Heart right ventricle (tissue), 16 donors: Measurements from ENCODE around the gene NPPA. TPM values are rescaled to one million over a fixed set of nuclear protein-coding genes. Genes with fewer than 3 reads are reported as not detected.
A peak's percentile ranks its signal among the peaks of the same experiment; 100 is the strongest.

Source experiments
- ATAC-seq, 8 donors: fragments of 200-7000 bp; cut with Tn5 transposase; one replicate each; pipeline ENCODE4 v1.9.1; 2020; ENCODE audit warnings: mild to moderate bottlenecking in 8 of 8, moderate library complexity in 8 of 8, moderate number of reproducible peaks in 1 of 8
- DNase-seq, 2 donors: peaks; one replicate each; pipeline ENCODE4 v3.0.0-alpha.2; 2020
- H3K27ac ChIP-seq, 10 donors: fragments of 200-600 bp; sonication (generic) in 2 of 10; one replicate each; pipeline versions ENCODE4 v1.5.0 to v1.8.0; 2020 to 2022; ENCODE audit warnings: mild to moderate bottlenecking in 3 of 10
- H3K27me3 ChIP-seq, 7 donors: fragments of 200-600 bp; one replicate each; pipeline ENCODE4 v1.8.0; 2021 to 2022; ENCODE audit warnings: mild to moderate bottlenecking in 2 of 7
- H3K36me3 ChIP-seq, 9 donors: fragments of 200-600 bp; sonication (generic) in 1 of 9; one replicate each; pipeline versions ENCODE4 v1.5.0 to v1.8.0; 2020 to 2022; ENCODE audit warnings: mild to moderate bottlenecking in 2 of 9
- H3K4me1 ChIP-seq, 9 donors: fragments of 200-600 bp; sonication (generic) in 1 of 9; one replicate each; pipeline versions ENCODE4 v1.5.0 to v1.8.0; 2020 to 2022; ENCODE audit warnings: mild to moderate bottlenecking in 4 of 9
- H3K4me3 ChIP-seq, 10 donors: fragments of 200-600 bp; sonication (generic) in 2 of 10; one replicate each; pipeline versions ENCODE4 v1.5.0 to v1.8.0; 2020 to 2022; ENCODE audit warnings: mild to moderate bottlenecking in 7 of 10, moderate library complexity in 2 of 10
- H3K9me3 ChIP-seq, 11 donors: fragments of 200-600 bp in 10 of 11; sonication (generic) in 2 of 11; one replicate each; pipeline versions ENCODE4 v1.5.0 to v1.8.0; 2013 to 2022; ENCODE audit warnings: mild to moderate bottlenecking in 2 of 11, control low read depth in 1 of 11, moderate library complexity in 1 of 11
- CTCF ChIP-seq, 9 donors: fragments of 200-600 bp; sonication (generic) in 2 of 9; IDR thresholded peaks; one replicate each; pipeline versions ENCODE4 v1.5.0 to v1.8.0; 2021 to 2022; ENCODE audit warnings: antibody characterized with exemption in 9 of 9, mild to moderate bottlenecking in 5 of 9, moderate library complexity in 1 of 9
- whole genome bisulfite sequencing, 2 donors: extraction: QIAGEN DNeasy Blood & Tissue Kit; methylation state at CpG; one replicate each; pipeline ENCODE4 v1.1.7; 2013; ENCODE audit warnings: inconsistent platforms in 1 of 2; 5-methylcytosine and 5-hydroxymethylcytosine counted together
- intact Hi-C, 10 donors: fragments of 100-400 bp; cut with DNase I; formaldehyde crosslinking; loops; one replicate each; pipeline versions ENCODE4 v1.11.1 to v1.14.2; 2022
- polyA plus RNA-seq, 2 donors: library from polyadenylated mRNA; stranded (reverse); fragments of 200-250 nt; gene quantifications; one replicate each; pipeline ENCODE4 v1.2.3, GENCODE V29; 2013
- total RNA-seq, 10 donors: library from RNA; stranded (reverse); fragmentation: NEBNext Ultra II Directional in 3 of 10; extraction: Animal tissue kit (Norgen Biotek cat#: 25700) in 3 of 10; gene quantifications; one replicate each; pipeline versions ENCODE4 v1.2.1 to v1.2.4, GENCODE V29; 2021 to 2023
- donor health status: Arrhythmogenic right ventricular cardiomyopathy.
- donor health status: ischemic (EF 13 %, LVEDD 7.1; RV severe dilation, severe dysfunction).
- donor health status: healthy with polysubstance abuse.
- donor health status: DM: no; HTN: yes; CAD: no.
- donor health status: DM: no; HTN: no; CAD: no.
- donor health status: ischemic (EF 25% LVEDD 6.9; RV normal size, moderate dysfunction).
- donor health status: ischemic (EF 25% LVEDD 5.7; RV mildly dilated, moderate dysfunction).
- donor health status: healthy.
- donor health status: DM: yes; HTN: yes; CAD: no.
- donor health status: Ischemic cardiomyopathy.
- donor health status: ischemic (EF 35%, LVEDD 5.7; RV mildly dilated, moderate dysfunction).
- donor health status: nonischemic (EF 11% LVEDD 7.7; RV severe dilation, severe dysfunction).
- donor health status: DM: yes; HTN: yes; CAD: no.
- donor health status: PGD.
- donor health status: ischemic (EF 29% LVEDD 5.4; RV normal size, mild dysfunction).
- donor health status: nonischemic (EF 23%, LVEDD 6.1; RV moderate dilation, normal function).

NPPA gene
- total and polyA plus RNA-seq, 12 donors, result 5.8 to 2,762 (median 663) TPM

GRCh38 chr1:11797525-11798216 lies 49.9 kb downstream of the NPPA start:
- DNase-seq (peak; percentile 65 to 69), ATAC-seq (peak in 6 of 8 donors; percentile 24 to 71 (median 58))
- no peak for TF ChIP-seq CTCF (IDR thresholded peaks at IDR 0.05)
- intact Hi-C loops, result no loop called here
- Histone ChIP-seq H3K27me3 (no peaks in the 10 kb centered on the region), H3K36me3 (peaks cover 0 to 90% (median 51%) of the 10 kb centered on the region in 9 donors), H3K9me3 (no peaks in the 10 kb centered on the region), H3K27ac (peak overlapping the region; percentile 70 to 99 (median 96)), H3K4me1 (peaks cover 24 to 96% (median 74%) of the 10 kb centered on the region in 9 donors), H3K4me3 (no peak overlapping the region)
- 41 to 57% methylated on average over 6 of the region's 6 CpGs for WGBS, 2 donors

- H3K4me1 ChIP-seq, result peaks cover 35 to 96% (median 72%) of the 10 kb centered on the region in 9 donors
- H3K27me3 ChIP-seq, result no peaks in the 10 kb centered on the region
- H3K9me3 ChIP-seq, result no peaks in the 10 kb centered on the region
- peak in 1 of 2 donors; percentile 73 for DNase-seq
- ATAC-seq, result peak; percentile 23 to 76 (median 58)
- H3K36me3 ChIP-seq, result peaks cover 0 to 99% (median 49%) of the 10 kb centered on the region in 9 donors
- peak overlapping the region; percentile 70 to 99 (median 96) for H3K27ac ChIP-seq
- no peak for TF ChIP-seq CTCF (IDR thresholded peaks at IDR 0.05)
- intact Hi-C loops, result no loop called here
- peak overlapping the region in 2 of 10 donors; percentile 16 to 21 for H3K4me3 ChIP-seq
- WGBS, 2 donors, result 71 to 81% methylated on average over 15 of the region's 15 CpGs
Measured at GRCh38 chr1:11796036-11796828, 51.4 kb downstream of the NPPA start.

Other genes starting within 250 kb of the NPPA start
- gene FBXO2, start 193.4 kb downstream of the NPPA start, total RNA-seq, result 1 to 10 TPM in 9 of 10 donors, under 1 TPM in 1; 0.70 to 5.5 (median 1.7) TPM
- gene FBXO2, start 193.4 kb downstream of the NPPA start, polyA plus RNA-seq, result 1 to 10 TPM; 2.7 to 5.3 TPM
- 10 to 100 TPM; 10.1 to 17.7 (median 15.8) TPM for gene FBXO44, start 192.9 kb downstream of the NPPA start, total RNA-seq
- gene FBXO44, start 192.9 kb downstream of the NPPA start, polyA plus RNA-seq, result 10 to 100 TPM; 14.6 to 28.2 TPM
- 10 to 100 TPM in 1 of 10 donors, 1 to 10 TPM in 9; 4.8 to 21.7 (median 7.9) TPM for gene FBXO6, start 183.6 kb downstream of the NPPA start, total RNA-seq
- gene FBXO6, start 183.6 kb downstream of the NPPA start, polyA plus RNA-seq, result 10 to 100 TPM in 1 of 2 donors, 1 to 10 TPM in 1; 6.0 to 12.9 TPM
- 10 to 100 TPM; 10.9 to 28.5 (median 17.0) TPM for gene MAD2L2, start 166.6 kb downstream of the NPPA start, total RNA-seq
- 10 to 100 TPM; 16.6 to 59.0 TPM for gene MAD2L2, start 166.6 kb downstream of the NPPA start, polyA plus RNA-seq
- gene DRAXIN, start 156.1 kb downstream of the NPPA start, total RNA-seq, result under 1 TPM in 8 of 10 donors, not detected in 2; 0.05 to 0.18 (median 0.12) TPM
- gene DRAXIN, start 156.1 kb downstream of the NPPA start, polyA plus RNA-seq, result under 1 TPM; 0.01 to 0.07 TPM
- gene AGTRAP, start 111.6 kb downstream of the NPPA start, total RNA-seq, result 10 to 100 TPM; 12.9 to 37.9 (median 16.9) TPM
- gene AGTRAP, start 111.6 kb downstream of the NPPA start, polyA plus RNA-seq, result 10 to 100 TPM; 21.4 to 96.7 TPM
- gene C1orf167, start 85.6 kb downstream of the NPPA start, total RNA-seq, result 10 to 100 TPM in 1 of 10 donors, 1 to 10 TPM in 9; 2.4 to 12.8 (median 5.1) TPM
- gene C1orf167, start 85.6 kb downstream of the NPPA start, polyA plus RNA-seq, result 1 to 10 TPM; 7.5 to 9.0 TPM
- gene MTHFR, start 41.8 kb downstream of the NPPA start, total RNA-seq, result 10 to 100 TPM; 28.8 to 75.8 (median 40.5) TPM
- 10 to 100 TPM; 17.7 to 24.3 TPM for gene MTHFR, start 41.8 kb downstream of the NPPA start, polyA plus RNA-seq
- 10 to 100 TPM; 13.3 to 20.9 (median 16.9) TPM for gene CLCN6, start 41.6 kb downstream of the NPPA start, total RNA-seq
- 10 to 100 TPM in 1 of 2 donors, 1 to 10 TPM in 1; 9.1 to 13.8 TPM for gene CLCN6, start 41.6 kb downstream of the NPPA start, polyA plus RNA-seq
- gene NPPB, start 11.2 kb upstream of the NPPA start, total RNA-seq, result 1,000 to 10,000 TPM in 1 of 10 donors, 100 to 1,000 TPM in 5, 10 to 100 TPM in 1, 1 to 10 TPM in 3; 1.1 to 4,616 (median 291) TPM
- gene NPPB, start 11.2 kb upstream of the NPPA start, polyA plus RNA-seq, result over 10,000 TPM in 1 of 2 donors, 10 to 100 TPM in 1; 46.2 to 15,996 TPM
- gene KIAA2013, start 78.6 kb upstream of the NPPA start, total RNA-seq, result 10 to 100 TPM; 35.5 to 47.8 (median 39.0) TPM
- gene KIAA2013, start 78.6 kb upstream of the NPPA start, polyA plus RNA-seq, result 10 to 100 TPM; 23.3 to 44.7 TPM
- gene PLOD1, start 86.9 kb upstream of the NPPA start, total RNA-seq, result 10 to 100 TPM; 27.3 to 95.3 (median 44.4) TPM
- 100 to 1,000 TPM in 1 of 2 donors, 10 to 100 TPM in 1; 53.0 to 102 TPM for gene PLOD1, start 86.9 kb upstream of the NPPA start, polyA plus RNA-seq
- 1,000 to 10,000 TPM in 1 of 10 donors, 100 to 1,000 TPM in 9; 470 to 1,066 (median 788) TPM for gene MFN2, start 132.7 kb upstream of the NPPA start, total RNA-seq
- 100 to 1,000 TPM; 154 to 171 TPM for gene MFN2, start 132.7 kb upstream of the NPPA start, polyA plus RNA-seq
- gene MIIP, start 171.7 kb upstream of the NPPA start, total RNA-seq, result 10 to 100 TPM; 10.2 to 17.4 (median 15.0) TPM
- 10 to 100 TPM; 25.5 to 35.2 TPM for gene MIIP, start 171.7 kb upstream of the NPPA start, polyA plus RNA-seq
- gene TNFRSF8, start 215.5 kb upstream of the NPPA start, total RNA-seq, result 1 to 10 TPM in 5 of 10 donors, under 1 TPM in 5; 0.21 to 1.7 (median 0.97) TPM
- gene TNFRSF8, start 215.5 kb upstream of the NPPA start, polyA plus RNA-seq, result 1 to 10 TPM; 1.4 to 2.4 TPM